DOHH2 (cell line): ENCODE results near the gene MYF5.

Source experiments
- EZH2phosphoT487 ChIP-seq: fragments of 200-600 bp; sonication (generic); IDR thresholded peaks from 2 replicates; pipeline ENCODE4 v1.6.1; 2017; ENCODE audit warnings: borderline replicate concordance, mild to moderate bottlenecking, antibody characterized with exemption, low read length, moderate library complexity, mixed read lengths
- TF ChIP-seq, protein P1 (sequence below): fragments of 200-600 bp; sonication (generic); IDR thresholded peaks from one replicate; pipeline ENCODE4 v1.5.1; 2014; ENCODE audit warnings: antibody characterized with exemption, mild to moderate bottlenecking, low read depth, low read length; ENCODE audit not compliant: poor library complexity, severe bottlenecking

DNA sequence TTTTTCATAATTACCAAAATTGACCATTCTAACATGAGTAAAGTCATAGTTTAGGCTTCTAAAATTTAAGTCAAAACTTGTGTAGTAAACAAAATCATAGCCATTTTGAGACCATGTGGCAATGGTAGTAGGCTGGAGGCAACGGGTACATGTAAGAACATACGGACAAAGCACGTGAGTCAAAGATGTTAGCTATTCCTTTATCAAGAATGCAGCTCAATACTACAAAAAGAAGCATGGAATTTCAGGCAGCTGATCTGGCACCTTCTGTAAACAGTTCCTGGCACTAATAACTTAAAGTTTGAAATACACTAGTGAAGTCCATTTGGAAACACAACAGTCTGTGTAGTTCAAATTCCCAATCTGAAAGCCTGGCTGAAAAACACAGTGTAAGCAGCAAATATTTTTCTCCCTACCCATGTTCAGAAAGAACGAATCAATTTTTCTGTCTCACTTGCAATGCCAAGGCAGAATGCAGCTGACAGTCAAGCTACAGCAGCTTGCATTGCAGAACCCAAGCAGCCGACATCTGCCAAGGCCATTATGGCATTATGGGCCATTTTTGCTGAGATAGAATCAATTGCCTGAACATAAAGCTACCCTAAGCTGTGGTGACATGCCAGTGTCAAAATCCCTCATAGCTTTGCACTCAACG is 29.3 kb downstream of the MYF5 start:
- TF ChIP-seq, protein P1, sequence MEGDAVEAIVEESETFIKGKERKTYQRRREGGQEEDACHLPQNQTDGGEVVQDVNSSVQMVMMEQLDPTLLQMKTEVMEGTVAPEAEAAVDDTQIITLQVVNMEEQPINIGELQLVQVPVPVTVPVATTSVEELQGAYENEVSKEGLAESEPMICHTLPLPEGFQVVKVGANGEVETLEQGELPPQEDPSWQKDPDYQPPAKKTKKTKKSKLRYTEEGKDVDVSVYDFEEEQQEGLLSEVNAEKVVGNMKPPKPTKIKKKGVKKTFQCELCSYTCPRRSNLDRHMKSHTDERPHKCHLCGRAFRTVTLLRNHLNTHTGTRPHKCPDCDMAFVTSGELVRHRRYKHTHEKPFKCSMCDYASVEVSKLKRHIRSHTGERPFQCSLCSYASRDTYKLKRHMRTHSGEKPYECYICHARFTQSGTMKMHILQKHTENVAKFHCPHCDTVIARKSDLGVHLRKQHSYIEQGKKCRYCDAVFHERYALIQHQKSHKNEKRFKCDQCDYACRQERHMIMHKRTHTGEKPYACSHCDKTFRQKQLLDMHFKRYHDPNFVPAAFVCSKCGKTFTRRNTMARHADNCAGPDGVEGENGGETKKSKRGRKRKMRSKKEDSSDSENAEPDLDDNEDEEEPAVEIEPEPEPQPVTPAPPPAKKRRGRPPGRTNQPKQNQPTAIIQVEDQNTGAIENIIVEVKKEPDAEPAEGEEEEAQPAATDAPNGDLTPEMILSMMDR, result no peak
- TF ChIP-seq EZH2phosphoT487, result no peak
